ENCODE data around the gene RPL39. TPM values are rescaled to one million over a fixed set of nuclear protein-coding genes. Genes with fewer than 3 reads are reported as not detected.

RPL39 gene
- polyA plus RNA-seq, 1 experiment: 2,333 TPM

Small RNA genes lying within 50 kb of the gene (small RNA-seq; reads per million reads assigned to genes)
- 1.3 reads per million for gene SNORA69 (ENCODE audit: insufficient read length, low read depth)

Other genes starting within 250 kb of the RPL39 start
- gene STEEP1, start 226.2 kb downstream of the RPL39 start, polyA plus RNA-seq (2011; rRNA removed): 19.7 and 20.3 TPM in 2 replicates
- 54.2 and 66.5 TPM in 2 replicates for gene UBE2A, start 217.1 kb downstream of the RPL39 start, polyA plus RNA-seq (2011; rRNA removed)
- gene NKRF, start 185.2 kb downstream of the RPL39 start, polyA plus RNA-seq (2011; rRNA removed): 5.0 and 6.4 TPM in 2 replicates
- 34.4 and 37.0 TPM in 2 replicates for gene SEPTIN6, start 98.5 kb downstream of the RPL39 start, polyA plus RNA-seq (2011; rRNA removed)
- gene SOWAHD, start 33.0 kb downstream of the RPL39 start, polyA plus RNA-seq (2011; rRNA removed): 0.25 and 0.31 TPM in 2 replicates
- 7.5 and 12.4 TPM in 2 replicates for gene UPF3B, start 61.3 kb upstream of the RPL39 start, polyA plus RNA-seq (2011; rRNA removed)
- gene RNF113A, start 80.1 kb upstream of the RPL39 start, polyA plus RNA-seq (2011; rRNA removed): 11.3 and 11.7 TPM in 2 replicates
- gene NDUFA1, start 80.2 kb upstream of the RPL39 start, polyA plus RNA-seq (2011; rRNA removed): 160 and 215 TPM in 2 replicates
- gene AKAP14, start 104.3 kb upstream of the RPL39 start, polyA plus RNA-seq (2011; rRNA removed): not detected in 2 replicates
- gene NKAP, start 152.1 kb upstream of the RPL39 start, polyA plus RNA-seq (2011; rRNA removed): 3.8 and 5.0 TPM in 2 replicates

Data from AG04450 (cell line).